Panc1 (cell line): ENCODE results near the gene ERF.

Experiments used
- CTCF ChIP-seq: fragments of 450-650 bp; IDR thresholded peaks from 2 replicates; pipeline ENCODE4 v1.5.1; 2017; ENCODE audit warnings: mild to moderate bottlenecking
- POLR2AphosphoS5 ChIP-seq: IDR thresholded peaks from 2 replicates; pipeline ENCODE4 v1.6.1; 2012; ENCODE audit warnings: mild to moderate bottlenecking, low read depth, low read length, moderate library complexity
- TF ChIP-seq, protein P1 (sequence below), 2 experiments: IDR thresholded peaks; 2 replicates each; pipeline ENCODE4 v1.6.1; 2011 to 2012; ENCODE audit warnings: low read depth in 2 of 2, control low read depth in 1 of 2, low read length in 1 of 2, mild to moderate bottlenecking in 1 of 2, moderate library complexity in 1 of 2; ENCODE audit not compliant: insufficient read depth in 1 of 2

DNA sequence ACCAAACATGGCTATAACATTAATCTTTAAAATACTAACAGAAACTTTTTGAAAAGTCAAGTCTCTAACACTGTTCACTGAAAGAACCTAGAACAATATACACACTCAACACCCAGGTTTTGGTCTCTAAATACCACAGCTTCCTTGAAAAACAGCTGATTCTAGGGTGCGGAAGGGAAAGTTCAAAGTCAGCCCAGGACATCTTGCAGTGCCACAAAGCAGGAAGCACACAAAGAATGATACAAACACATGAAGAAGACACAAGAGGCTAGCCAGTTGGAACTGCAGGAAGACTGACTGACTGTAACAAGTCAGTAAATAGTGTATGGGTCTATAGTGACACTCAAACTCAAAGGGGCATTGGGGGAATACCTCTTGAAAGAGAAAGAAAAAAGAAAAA is 42.0 kb downstream of the ERF start:
- TF ChIP-seq CTCF (no peak), POLR2AphosphoS5 (no peak)
- TF ChIP-seq, protein P1, sequence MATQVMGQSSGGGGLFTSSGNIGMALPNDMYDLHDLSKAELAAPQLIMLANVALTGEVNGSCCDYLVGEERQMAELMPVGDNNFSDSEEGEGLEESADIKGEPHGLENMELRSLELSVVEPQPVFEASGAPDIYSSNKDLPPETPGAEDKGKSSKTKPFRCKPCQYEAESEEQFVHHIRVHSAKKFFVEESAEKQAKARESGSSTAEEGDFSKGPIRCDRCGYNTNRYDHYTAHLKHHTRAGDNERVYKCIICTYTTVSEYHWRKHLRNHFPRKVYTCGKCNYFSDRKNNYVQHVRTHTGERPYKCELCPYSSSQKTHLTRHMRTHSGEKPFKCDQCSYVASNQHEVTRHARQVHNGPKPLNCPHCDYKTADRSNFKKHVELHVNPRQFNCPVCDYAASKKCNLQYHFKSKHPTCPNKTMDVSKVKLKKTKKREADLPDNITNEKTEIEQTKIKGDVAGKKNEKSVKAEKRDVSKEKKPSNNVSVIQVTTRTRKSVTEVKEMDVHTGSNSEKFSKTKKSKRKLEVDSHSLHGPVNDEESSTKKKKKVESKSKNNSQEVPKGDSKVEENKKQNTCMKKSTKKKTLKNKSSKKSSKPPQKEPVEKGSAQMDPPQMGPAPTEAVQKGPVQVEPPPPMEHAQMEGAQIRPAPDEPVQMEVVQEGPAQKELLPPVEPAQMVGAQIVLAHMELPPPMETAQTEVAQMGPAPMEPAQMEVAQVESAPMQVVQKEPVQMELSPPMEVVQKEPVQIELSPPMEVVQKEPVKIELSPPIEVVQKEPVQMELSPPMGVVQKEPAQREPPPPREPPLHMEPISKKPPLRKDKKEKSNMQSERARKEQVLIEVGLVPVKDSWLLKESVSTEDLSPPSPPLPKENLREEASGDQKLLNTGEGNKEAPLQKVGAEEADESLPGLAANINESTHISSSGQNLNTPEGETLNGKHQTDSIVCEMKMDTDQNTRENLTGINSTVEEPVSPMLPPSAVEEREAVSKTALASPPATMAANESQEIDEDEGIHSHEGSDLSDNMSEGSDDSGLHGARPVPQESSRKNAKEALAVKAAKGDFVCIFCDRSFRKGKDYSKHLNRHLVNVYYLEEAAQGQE (IDR thresholded peaks at IDR 0.05; ENCODE audit: insufficient read depth in 1 of 2, low read depth in 2 of 2, low read length in 1 of 2), result no peak
